ENCODE measurements around the gene FADS2. TPM values are rescaled to one million over a fixed set of nuclear protein-coding genes. Genes with fewer than 3 reads are reported as not detected.

The FADS2 gene
- total RNA-seq, 4 donors from 2014 or later: 130 to 455 (median 327) TPM

GRCh38 chr11:61811831-61812230, 16.3 kb upstream of the FADS2 start:
- WGBS: 75% methylated on average over 5 of the region's 5 CpGs
- no peak overlapping the region for H3K27ac ChIP-seq
- peaks cover 24% of the 10 kb centered on the region for H3K4me1 ChIP-seq
- H3K27me3 ChIP-seq: peaks cover 14% of the 10 kb centered on the region
- TF ChIP-seq POLR2AphosphoS5 (IDR thresholded peaks at IDR 0.05) (no peak), EP300 (IDR thresholded peaks at IDR 0.05) (no peak), POLR2A (IDR thresholded peaks at IDR 0.05) (no peak), CTCF (IDR thresholded peaks at IDR 0.05) (no peak)
- H3K4me3 ChIP-seq: no peak overlapping the region
- peaks cover 7% of the 10 kb centered on the region for H3K36me3 ChIP-seq
- no peaks in the 10 kb centered on the region for H3K9me3 ChIP-seq
- DNase-seq (ENCODE audit: low spot score in 2 of 2): no peak

- DNase-seq (ENCODE audit: low spot score in 2 of 2): no peak
- 89% methylated on average over 4 of the region's 4 CpGs for WGBS
- TF ChIP-seq CTCF (IDR thresholded peaks at IDR 0.05): no peak
- no peak for TF ChIP-seq EP300 (IDR thresholded peaks at IDR 0.05)
- peaks cover 32% of the 10 kb centered on the region for H3K4me1 ChIP-seq
- H3K27ac ChIP-seq: no peak overlapping the region
- H3K36me3 ChIP-seq: peaks cover 7% of the 10 kb centered on the region
- H3K4me3 ChIP-seq: no peak overlapping the region
- peaks cover 21% of the 10 kb centered on the region for H3K27me3 ChIP-seq
- no peaks in the 10 kb centered on the region for H3K9me3 ChIP-seq
Observed at GRCh38 chr11:61812736-61813411, 15.2 kb upstream of the FADS2 start.

GRCh38 chr11:61814247-61814957, 13.7 kb upstream of the FADS2 start:
- Histone ChIP-seq H3K4me3 (peak overlapping the region; percentile 64), H3K27ac (peak overlapping the region; percentile 89), H3K9me3 (no peaks in the 10 kb centered on the region), H3K27me3 (peaks cover 21% of the 10 kb centered on the region), H3K4me1 (peaks cover 32% of the 10 kb centered on the region), H3K36me3 (peaks cover 7% of the 10 kb centered on the region)
- TF ChIP-seq CTCF (IDR thresholded peaks at IDR 0.05): no peak
- TF ChIP-seq POLR2AphosphoS5 (IDR thresholded peaks at IDR 0.05): no peak
- TF ChIP-seq POLR2A (IDR thresholded peaks at IDR 0.05): no peak
- TF ChIP-seq EP300 (IDR thresholded peaks at IDR 0.05): no peak
- WGBS: 61% methylated on average over 15 of the region's 16 CpGs
- no peak for DNase-seq (ENCODE audit: low spot score in 2 of 2)

- H3K27ac ChIP-seq: peak overlapping the region; percentile 89
- under 1% methylated on average over 43 of the region's 66 CpGs for WGBS
- TF ChIP-seq POLR2AphosphoS5 (IDR thresholded peaks at IDR 0.05) (peak in 2 of 3 donors; percentile 21 to 71), CTCF (IDR thresholded peaks at IDR 0.05) (no peak), POLR2A (IDR thresholded peaks at IDR 0.05) (peak; percentile 69 to 73), EP300 (IDR thresholded peaks at IDR 0.05) (no peak)
Observed at GRCh38 chr11:61814958-61815789, 12.9 kb upstream of the FADS2 start.

More at GRCh38 chr11:61814958-61815789, 12.9 kb upstream of the FADS2 start:
- DNase-seq (ENCODE audit: low spot score in 2 of 2): peak; percentile 96 to 97
- Histone ChIP-seq H3K27me3 (peaks cover 21% of the 10 kb centered on the region), H3K9me3 (no peaks in the 10 kb centered on the region), H3K4me1 (peaks cover 32% of the 10 kb centered on the region), H3K36me3 (peaks cover 4% of the 10 kb centered on the region), H3K4me3 (peak overlapping the region; percentile 64)
